ENCODE results near the gene CRK.

CRK gene

GRCh38 chr17:1375615-1376014 is 80.4 kb downstream of the CRK start:
- H3K9ac ChIP-seq (ENCODE audit: low read length), result no peak overlapping the region
- H3K27me3 ChIP-seq (ENCODE audit: low read depth, low read length), result no peaks in the 10 kb centered on the region
- no peak overlapping the region for H2AFZ ChIP-seq (ENCODE audit: low read depth, low read length)
- 0 out of 2 replicates have a peak overlapping the region, but pooled peaks have one; percentile 14 for H3K4me2 ChIP-seq (ENCODE audit: low read length)
- no peak for TF ChIP-seq EZH2phosphoT487 (IDR thresholded peaks at IDR 0.05; ENCODE audit: low read depth)
- TF ChIP-seq, protein P1, sequence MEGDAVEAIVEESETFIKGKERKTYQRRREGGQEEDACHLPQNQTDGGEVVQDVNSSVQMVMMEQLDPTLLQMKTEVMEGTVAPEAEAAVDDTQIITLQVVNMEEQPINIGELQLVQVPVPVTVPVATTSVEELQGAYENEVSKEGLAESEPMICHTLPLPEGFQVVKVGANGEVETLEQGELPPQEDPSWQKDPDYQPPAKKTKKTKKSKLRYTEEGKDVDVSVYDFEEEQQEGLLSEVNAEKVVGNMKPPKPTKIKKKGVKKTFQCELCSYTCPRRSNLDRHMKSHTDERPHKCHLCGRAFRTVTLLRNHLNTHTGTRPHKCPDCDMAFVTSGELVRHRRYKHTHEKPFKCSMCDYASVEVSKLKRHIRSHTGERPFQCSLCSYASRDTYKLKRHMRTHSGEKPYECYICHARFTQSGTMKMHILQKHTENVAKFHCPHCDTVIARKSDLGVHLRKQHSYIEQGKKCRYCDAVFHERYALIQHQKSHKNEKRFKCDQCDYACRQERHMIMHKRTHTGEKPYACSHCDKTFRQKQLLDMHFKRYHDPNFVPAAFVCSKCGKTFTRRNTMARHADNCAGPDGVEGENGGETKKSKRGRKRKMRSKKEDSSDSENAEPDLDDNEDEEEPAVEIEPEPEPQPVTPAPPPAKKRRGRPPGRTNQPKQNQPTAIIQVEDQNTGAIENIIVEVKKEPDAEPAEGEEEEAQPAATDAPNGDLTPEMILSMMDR (IDR thresholded peaks at IDR 0.05; ENCODE audit: low read depth, low read length), result no peak
- peaks cover 44% of the 10 kb centered on the region for H3K4me1 ChIP-seq (ENCODE audit: low read length)
- no peak overlapping the region for H3K4me3 ChIP-seq (ENCODE audit: low read length)
- H3K79me2 ChIP-seq (ENCODE audit: low read length), result peaks cover 100% of the 10 kb centered on the region
- peaks cover 100% of the 10 kb centered on the region for H4K20me1 ChIP-seq (ENCODE audit: insufficient read depth, low read length)
- no peak overlapping the region for H3K27ac ChIP-seq (ENCODE audit: low read length)
- no peaks in the 10 kb centered on the region for H3K9me3 ChIP-seq (ENCODE audit: insufficient read depth, low read length)
- peaks cover 22% of the 10 kb centered on the region for H3K36me3 ChIP-seq (replicated peaks; ENCODE audit: low read depth, low read length)

GRCh38 chr17:1374431-1375177 is 81.4 kb downstream of the CRK start:
- Histone ChIP-seq H3K9me3 (ENCODE audit: insufficient read depth, low read length) (no peaks in the 10 kb centered on the region), H3K9ac (ENCODE audit: low read length) (no peak overlapping the region), H3K27me3 (ENCODE audit: low read depth, low read length) (no peaks in the 10 kb centered on the region), H2AFZ (ENCODE audit: low read depth, low read length) (no peak overlapping the region), H3K27ac (ENCODE audit: low read length) (no peak overlapping the region), H3K36me3 (replicated peaks; ENCODE audit: low read depth, low read length) (peaks cover 22% of the 10 kb centered on the region), H3K4me3 (ENCODE audit: low read length) (no peak overlapping the region), H3K79me2 (ENCODE audit: low read length) (peaks cover 100% of the 10 kb centered on the region), H4K20me1 (ENCODE audit: insufficient read depth, low read length) (peaks cover 97% of the 10 kb centered on the region), H3K4me1 (ENCODE audit: low read length) (peaks cover 36% of the 10 kb centered on the region), H3K4me2 (ENCODE audit: low read length) (0 out of 2 replicates have a peak overlapping the region, but pooled peaks have one; percentile 13)
- TF ChIP-seq EZH2phosphoT487 (IDR thresholded peaks at IDR 0.05; ENCODE audit: low read depth), result no peak
- TF ChIP-seq, protein P1 (IDR thresholded peaks at IDR 0.05; ENCODE audit: low read depth, low read length), result no peak

DNA sequence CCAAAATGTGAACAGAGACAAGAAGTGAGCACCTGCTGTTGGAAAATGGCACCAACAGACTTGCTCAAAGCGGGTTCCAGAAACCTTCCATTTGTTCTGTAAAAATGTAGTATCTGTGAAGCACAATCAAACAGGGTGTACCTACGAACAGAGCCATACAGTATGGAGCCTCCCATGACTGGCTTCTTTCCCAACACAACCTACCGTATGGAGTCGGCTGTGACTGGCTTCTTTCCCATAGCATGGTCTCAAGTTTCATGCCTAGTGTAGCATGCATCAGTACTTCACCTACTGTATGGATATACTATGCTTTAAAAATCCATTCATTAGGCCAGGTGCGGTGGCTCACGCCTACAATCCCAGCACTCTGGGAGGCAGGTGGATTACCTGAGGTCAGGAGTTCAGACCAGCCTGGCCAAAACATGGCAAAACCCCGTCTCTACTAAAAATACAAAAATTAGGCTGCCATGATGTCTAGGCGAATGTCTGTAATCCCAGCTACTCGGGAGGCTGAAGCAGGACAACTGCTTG is 82.3 kb downstream of the CRK start:
- H3K9ac ChIP-seq (ENCODE audit: low read length), result no peak overlapping the region
- H3K27ac ChIP-seq (ENCODE audit: low read length), result no peak overlapping the region
- H3K27me3 ChIP-seq (ENCODE audit: low read depth, low read length), result no peaks in the 10 kb centered on the region
- no peak overlapping the region for H3K4me3 ChIP-seq (ENCODE audit: low read length)
- TF ChIP-seq, protein P1 (IDR thresholded peaks at IDR 0.05; ENCODE audit: low read depth, low read length), result no peak
- no peak for TF ChIP-seq EZH2phosphoT487 (IDR thresholded peaks at IDR 0.05; ENCODE audit: low read depth)
- H3K36me3 ChIP-seq (replicated peaks; ENCODE audit: low read depth, low read length), result peaks cover 22% of the 10 kb centered on the region
- peaks cover 100% of the 10 kb centered on the region for H3K79me2 ChIP-seq (ENCODE audit: low read length)
- peaks cover 97% of the 10 kb centered on the region for H4K20me1 ChIP-seq (ENCODE audit: insufficient read depth, low read length)
- no peak overlapping the region for H3K4me2 ChIP-seq (ENCODE audit: low read length)
- no peak overlapping the region for H2AFZ ChIP-seq (ENCODE audit: low read depth, low read length)
- H3K4me1 ChIP-seq (ENCODE audit: low read length), result peaks cover 34% of the 10 kb centered on the region
- no peaks in the 10 kb centered on the region for H3K9me3 ChIP-seq (ENCODE audit: insufficient read depth, low read length)

- Histone ChIP-seq H3K79me2 (ENCODE audit: low read length) (peaks cover 100% of the 10 kb centered on the region), H3K27me3 (ENCODE audit: low read depth, low read length) (no peaks in the 10 kb centered on the region), H3K4me2 (ENCODE audit: low read length) (no peak overlapping the region), H3K4me1 (ENCODE audit: low read length) (peaks cover 34% of the 10 kb centered on the region), H2AFZ (ENCODE audit: low read depth, low read length) (no peak overlapping the region), H3K27ac (ENCODE audit: low read length) (no peak overlapping the region), H3K36me3 (replicated peaks; ENCODE audit: low read depth, low read length) (peaks cover 18% of the 10 kb centered on the region), H4K20me1 (ENCODE audit: insufficient read depth, low read length) (peaks cover 97% of the 10 kb centered on the region), H3K4me3 (ENCODE audit: low read length) (no peak overlapping the region), H3K9ac (ENCODE audit: low read length) (no peak overlapping the region), H3K9me3 (ENCODE audit: insufficient read depth, low read length) (no peaks in the 10 kb centered on the region)
- TF ChIP-seq EZH2phosphoT487 (IDR thresholded peaks at IDR 0.05; ENCODE audit: low read depth), result no peak
- TF ChIP-seq, protein P1 (IDR thresholded peaks at IDR 0.05; ENCODE audit: low read depth, low read length), result no peak
Observed at GRCh38 chr17:1372618-1373017, 83.4 kb downstream of the CRK start.

Data from OCI-LY3 (cell line).